HG02840 (cell line): Measurements from ENCODE around the gene FUT6.
"Not testable (repeated sequence)": the region's sequence is repeated elsewhere in the genome, so short reads cannot be mapped to it uniquely, and the experiment has no call there.

Source experiments
- ATAC-seq: cut with Tn5 transposase; IDR thresholded peaks from one replicate; pipeline ENCODE4 v1.9.1; 2021; ENCODE audit warnings: mild to moderate bottlenecking, moderate library complexity, moderate number of reproducible peaks; ENCODE audit not compliant: unreplicated experiment, low FRiP score

Gene FUT6

DNA sequence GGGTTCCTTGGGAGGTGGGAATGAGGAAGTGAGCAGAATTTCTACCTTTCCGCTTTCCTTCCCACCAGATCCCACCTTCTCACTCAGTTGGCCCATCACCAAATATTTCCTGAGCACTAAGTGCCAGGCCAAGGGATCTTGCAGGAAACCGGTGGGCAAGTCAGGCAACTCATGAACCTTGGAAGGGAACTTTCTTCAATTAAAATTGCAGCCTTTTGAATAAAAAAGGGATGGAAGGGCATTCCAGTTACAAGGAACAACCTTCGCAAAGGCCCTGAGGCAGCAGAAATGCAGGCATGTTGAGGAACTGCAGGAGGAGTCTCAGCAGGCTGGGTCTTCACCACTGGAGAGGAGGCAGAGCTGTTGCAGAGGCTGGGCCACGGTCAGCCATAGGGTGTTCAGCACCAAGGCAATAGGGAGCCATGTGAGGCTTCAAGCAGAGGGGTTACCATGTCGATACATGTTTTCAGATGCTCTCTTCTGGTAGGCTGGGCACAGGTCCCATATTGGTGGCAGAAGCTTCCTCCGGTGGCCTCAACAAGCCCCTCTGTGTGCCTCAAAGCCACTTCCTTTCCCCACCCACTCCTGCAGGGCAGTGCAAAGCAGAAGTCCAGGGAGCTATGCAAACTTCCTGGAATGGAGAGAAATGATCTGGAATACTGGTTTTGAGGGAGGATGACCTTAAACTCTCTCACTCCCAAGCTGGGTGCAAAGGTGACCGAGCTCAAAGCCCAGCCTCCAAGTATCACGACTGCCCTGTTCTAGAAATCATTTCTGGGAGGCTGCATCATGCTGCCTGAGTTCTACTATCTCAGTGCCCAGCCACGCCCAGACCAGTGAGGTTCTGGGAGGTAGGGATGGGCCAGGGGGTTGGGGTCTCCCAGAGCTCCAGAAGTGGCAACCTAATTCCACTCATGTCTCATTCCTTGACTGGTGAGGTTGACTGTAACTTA is at the start of gene FUT6:
Gene FUT6, minus strand, starts transcription at position 638 of the 953 bp plus-strand sequence. CDS start 7,135 bp downstream, outside the sequence.
- no peak for ATAC-seq

- ATAC-seq, result not testable (repeated sequence)
Measured at GRCh38 chr19:5884065-5884811, 44.7 kb upstream of the FUT6 start.

- ATAC-seq, result not testable (repeated sequence)
Measured at GRCh38 chr19:5883157-5883873, 43.8 kb upstream of the FUT6 start.

DNA sequence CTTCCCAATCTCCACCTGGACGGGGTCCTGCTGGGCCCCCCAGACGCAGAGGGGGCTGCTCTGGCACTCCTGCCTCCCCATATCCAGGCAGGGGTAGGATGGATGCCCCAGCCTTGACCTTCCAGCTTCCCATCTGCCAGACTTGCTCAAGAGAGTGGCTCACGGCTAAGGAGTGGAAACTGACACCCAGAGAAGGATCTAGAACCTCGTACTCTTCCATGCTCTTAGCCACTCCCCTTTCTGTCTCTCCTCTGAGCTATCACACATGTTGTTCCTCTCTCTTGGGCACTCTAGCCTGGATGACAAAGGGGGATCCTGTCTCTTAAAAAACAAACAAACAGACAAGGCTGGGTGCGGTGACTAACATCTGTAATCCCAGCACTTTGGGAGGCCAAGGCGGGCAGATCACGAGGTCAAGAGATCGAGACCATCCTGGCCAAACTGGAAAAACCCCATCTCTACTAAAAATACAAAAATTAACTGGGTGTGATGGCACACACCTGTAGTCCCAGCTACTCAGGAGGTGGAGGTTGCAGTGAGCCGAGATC is 43.0 kb upstream of the FUT6 start:
- ATAC-seq, result no peak

- ATAC-seq, result no peak
Measured at GRCh38 chr19:5881543-5882299, 42.2 kb upstream of the FUT6 start.

- ATAC-seq, result no peak
Measured at GRCh38 chr19:5880604-5881078, 41.1 kb upstream of the FUT6 start.

DNA sequence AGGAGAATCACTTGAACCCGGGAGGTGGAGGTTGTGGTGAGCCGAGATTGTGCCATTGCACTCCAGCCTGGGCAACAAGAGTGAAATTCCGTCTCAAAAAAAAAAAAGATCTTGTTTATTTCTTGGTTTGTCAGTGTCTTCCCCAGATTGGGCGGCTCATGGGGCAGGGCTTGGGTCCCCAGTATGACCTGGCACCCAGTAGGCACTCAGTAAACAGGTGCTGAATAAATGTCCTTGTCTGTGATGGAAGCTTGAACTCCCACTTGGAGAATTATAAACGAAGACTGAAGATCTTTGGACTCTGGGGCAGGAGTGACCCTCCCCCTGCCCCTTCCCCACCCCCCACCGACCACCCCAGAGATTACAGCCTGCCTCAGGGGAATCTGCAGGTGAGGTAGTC is 40.7 kb upstream of the FUT6 start:
- no peak for ATAC-seq

DNA sequence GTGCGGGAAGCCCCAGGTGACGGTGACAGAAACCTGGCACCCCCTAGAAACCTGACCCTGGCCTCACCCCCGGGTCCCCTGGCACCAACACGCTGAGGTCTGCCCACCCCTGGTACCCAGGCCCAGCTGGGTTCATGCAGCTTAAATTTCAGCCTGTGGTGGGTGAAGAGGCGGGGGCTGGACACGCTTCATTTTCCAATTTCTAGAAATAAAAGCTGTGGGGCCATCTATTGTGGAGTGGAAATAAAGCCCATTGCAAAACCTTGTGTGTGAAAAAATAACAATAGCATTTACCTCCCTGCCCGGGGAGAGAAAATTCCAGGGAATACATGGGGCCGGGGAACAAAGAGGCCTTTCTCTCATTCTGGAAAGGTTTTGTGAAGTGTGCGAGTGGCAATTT is 38.4 kb upstream of the FUT6 start:
- no peak for ATAC-seq

DNA sequence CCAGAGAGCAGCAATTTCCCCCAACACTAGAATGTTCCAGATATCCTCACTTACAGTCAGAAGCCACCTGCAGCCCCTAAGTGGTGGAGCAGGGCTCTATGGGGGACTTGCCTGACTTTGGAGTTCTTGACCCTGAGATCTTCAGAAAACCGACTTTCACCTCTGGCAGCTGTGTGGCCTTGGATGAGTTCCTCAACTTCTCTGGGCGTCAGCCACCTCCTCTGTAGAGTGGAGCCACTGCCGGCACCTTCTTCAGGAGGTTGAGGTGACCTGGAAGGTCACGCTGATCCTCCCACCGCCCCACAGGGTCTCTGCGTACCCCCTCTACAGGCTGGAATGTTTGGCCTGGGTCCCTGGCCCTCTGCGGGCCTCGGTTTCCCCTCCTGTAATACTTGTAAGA is 37.9 kb upstream of the FUT6 start:
- ATAC-seq, result no peak

- not testable (repeated sequence) for ATAC-seq
Measured at GRCh38 chr19:5874496-5874895, 35.0 kb upstream of the FUT6 start.

DNA sequence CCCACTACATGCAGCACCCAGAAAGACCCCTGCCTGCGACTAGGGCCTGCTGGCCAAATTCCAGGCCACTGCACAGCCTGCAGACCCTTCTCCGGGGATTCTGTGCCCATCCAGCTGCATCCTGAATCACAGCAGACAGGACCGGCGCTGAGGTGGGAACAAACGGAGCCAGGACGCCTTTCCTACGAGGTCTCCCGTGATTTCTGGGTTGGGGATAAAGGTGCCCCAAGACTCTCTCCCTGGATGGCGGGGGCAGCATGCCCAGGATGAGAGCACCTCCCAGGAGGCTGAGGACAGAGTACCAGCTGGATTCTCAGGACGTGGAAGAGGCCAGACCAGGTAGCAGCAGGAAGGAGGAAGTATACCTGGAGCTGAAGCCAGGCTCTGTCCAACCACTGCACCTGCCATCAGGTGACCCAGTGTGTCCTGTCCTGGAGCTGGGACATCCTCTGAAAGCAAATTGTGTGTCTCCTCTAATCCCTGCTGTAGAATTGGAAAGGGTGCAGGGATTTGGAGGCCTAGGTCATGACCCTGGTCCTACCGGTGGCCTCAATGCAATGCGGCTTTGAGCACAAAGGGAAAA is 34.2 kb upstream of the FUT6 start:
- ATAC-seq, result no peak

- ATAC-seq, result no peak
Measured at GRCh38 chr19:5870986-5871394, 31.5 kb upstream of the FUT6 start.

- no peak for ATAC-seq
Measured at GRCh38 chr19:5867201-5868136, 28.0 kb upstream of the FUT6 start.

- ATAC-seq, result no peak
Measured at GRCh38 chr19:5865772-5866171, 26.3 kb upstream of the FUT6 start.

GRCh38 chr19:5864725-5865486 is 25.4 kb upstream of the FUT6 start:
- no peak for ATAC-seq

- no peak for ATAC-seq
Measured at GRCh38 chr19:5864013-5864720, 24.7 kb upstream of the FUT6 start.
